ENCODE data around the gene CPT2. TPM values are rescaled to one million over a fixed set of nuclear protein-coding genes. Genes with fewer than 3 reads are reported as not detected.

Gene CPT2
- total and polyA plus RNA-seq, 9 donors, result 6.7 to 32.1 (median 12.1) TPM

- TF ChIP-seq CTCF (IDR thresholded peaks at IDR 0.05) (no peak), POLR2A (IDR thresholded peaks at IDR 0.05) (no peak), EP300 (IDR thresholded peaks at IDR 0.05) (no peak)
- no peak for DNase-seq
- 82 to 91% (median 89%) methylated on average over 4 of the region's 4 CpGs for WGBS, 3 donors
- no peak overlapping the region for H3K4me3 ChIP-seq
- H3K4me1 ChIP-seq (ENCODE audit: insufficient read depth), result no peaks in the 10 kb centered on the region
- H3K36me3 ChIP-seq, result no peaks in the 10 kb centered on the region
- no peak overlapping the region for H3K27ac ChIP-seq
- H3K9me3 ChIP-seq, result no peaks in the 10 kb centered on the region
- no peaks in the 10 kb centered on the region for H3K27me3 ChIP-seq
- intact Hi-C loops (cut with DNase I), result no loop called here
Observed at GRCh38 chr1:53260631-53261247, 64.1 kb downstream of the CPT2 start.

- no peak overlapping the region for H3K4me3 ChIP-seq
- H3K27ac ChIP-seq, result no peak overlapping the region
- 93 to 98% (median 96%) methylated on average over 3 of the region's 3 CpGs for WGBS, 3 donors
- H3K4me1 ChIP-seq (ENCODE audit: insufficient read depth), result no peaks in the 10 kb centered on the region
- intact Hi-C loops (cut with DNase I), result no loop called here
- TF ChIP-seq EP300 (IDR thresholded peaks at IDR 0.05), result no peak
- TF ChIP-seq CTCF (IDR thresholded peaks at IDR 0.05), result no peak
- no peak for TF ChIP-seq POLR2A (IDR thresholded peaks at IDR 0.05)
- H3K9me3 ChIP-seq, result no peaks in the 10 kb centered on the region
- no peak for DNase-seq
- H3K36me3 ChIP-seq, result no peaks in the 10 kb centered on the region
- no peaks in the 10 kb centered on the region for H3K27me3 ChIP-seq
Observed at GRCh38 chr1:53262000-53262399, 65.4 kb downstream of the CPT2 start.

Other genes with a start within 250 kb of the CPT2 start
- gene PODN, start 134.6 kb upstream of the CPT2 start, total RNA-seq, result 100 to 1,000 TPM; 106 to 254 (median 154) TPM
- gene PODN, start 134.6 kb upstream of the CPT2 start, polyA plus RNA-seq, result 100 to 1,000 TPM in 1 of 2 donors, 10 to 100 TPM in 1; 72.8 to 203 TPM
- gene SLC1A7, start 54.2 kb upstream of the CPT2 start, total RNA-seq, result under 1 TPM in 1 of 7 donors, not detected in 6; 0.25 TPM
- gene SLC1A7, start 54.2 kb upstream of the CPT2 start, polyA plus RNA-seq, result under 1 TPM in 1 of 2 donors, not detected in 1; 0.28 TPM
- 10 to 100 TPM; 48.4 to 81.4 (median 67.3) TPM for gene CZIB, start 23.8 kb downstream of the CPT2 start, total RNA-seq
- 100 to 1,000 TPM in 1 of 2 donors, 10 to 100 TPM in 1; 97.2 to 108 TPM for gene CZIB, start 23.8 kb downstream of the CPT2 start, polyA plus RNA-seq
- gene MAGOH, start 41.7 kb downstream of the CPT2 start, total RNA-seq, result 10 to 100 TPM; 25.4 to 43.3 (median 35.3) TPM
- 10 to 100 TPM; 71.9 to 73.2 TPM for gene MAGOH, start 41.7 kb downstream of the CPT2 start, polyA plus RNA-seq
- gene LRP8, start 131.2 kb downstream of the CPT2 start, total RNA-seq, result 10 to 100 TPM in 1 of 7 donors, 1 to 10 TPM in 6; 1.2 to 10.6 (median 2.2) TPM
- 1 to 10 TPM; 1.5 to 8.9 TPM for gene LRP8, start 131.2 kb downstream of the CPT2 start, polyA plus RNA-seq